Measurements from ENCODE around the gene GDI1.

GDI1 gene

GRCh38 chrX:154439841-154440240 is 2.9 kb downstream of the GDI1 start:
- no peak for DNase-seq

GRCh38 chrX:154440623-154441357 is 3.8 kb downstream of the GDI1 start:
- no peak for DNase-seq

GRCh38 chrX:154441564-154441963 is 4.6 kb downstream of the GDI1 start:
- DNase-seq = no peak

- no peak for DNase-seq
Measured at GRCh38 chrX:154441984-154442707, 5.2 kb downstream of the GDI1 start.

GRCh38 chrX:154443479-154443910 is 6.5 kb downstream of the GDI1 start:
- DNase-seq = peak in 1 of 2 experiments; percentile 10

- peak; percentile 7 to 94 for DNase-seq
Measured at GRCh38 chrX:154443992-154444754, 7.2 kb downstream of the GDI1 start, which contains the start of gene FAM50A. Gene FAM50A, plus strand, starts transcription at chrX:154444141. Its CDS starts 95 bp downstream, at chrX:154444236.

- DNase-seq = no peak
Measured at GRCh38 chrX:154444755-154445246, 7.8 kb downstream of the GDI1 start.

GRCh38 chrX:154445776-154446175 is 8.8 kb downstream of the GDI1 start:
- DNase-seq = no peak

GRCh38 chrX:154446430-154446829 is 9.5 kb downstream of the GDI1 start:
- no peak for DNase-seq

GRCh38 chrX:154448484-154448883 is 11.5 kb downstream of the GDI1 start:
- DNase-seq = no peak

- no peak for DNase-seq
Measured at GRCh38 chrX:154449618-154450017, 12.7 kb downstream of the GDI1 start.

GRCh38 chrX:154450312-154450711 is 13.4 kb downstream of the GDI1 start:
- no peak for DNase-seq

GRCh38 chrX:154452823-154453222 is 15.9 kb downstream of the GDI1 start:
- no peak for DNase-seq

- peak; percentile 42 to 93 for DNase-seq
Measured at GRCh38 chrX:154457491-154458115, 20.6 kb downstream of the GDI1 start.

- DNase-seq = peak; percentile 17 to 86
Measured at GRCh38 chrX:154458116-154458953, 21.4 kb downstream of the GDI1 start, which contains the start of gene PLXNA3. Gene PLXNA3, plus strand, starts transcription at chrX:154458281. Its CDS starts 1,903 bp downstream, at chrX:154460184.

- peak; percentile 41 to 78 for DNase-seq
Measured at GRCh38 chrX:154458954-154459778, 22.2 kb downstream of the GDI1 start.

- DNase-seq = peak in 1 of 2 experiments; percentile 49
Measured at GRCh38 chrX:154459832-154460231, 22.9 kb downstream of the GDI1 start.

GRCh38 chrX:154460326-154460725 is 23.4 kb downstream of the GDI1 start:
- DNase-seq = peak in 1 of 2 experiments; percentile 26

GRCh38 chrX:154462396-154462795 is 25.4 kb downstream of the GDI1 start:
- no peak for DNase-seq

- no peak for DNase-seq
Measured at GRCh38 chrX:154463611-154464220, 26.8 kb downstream of the GDI1 start.

Measured in NCI-H526 (cell line).